ENCODE measurements around the gene RPS21.

RPS21 gene

DNA sequence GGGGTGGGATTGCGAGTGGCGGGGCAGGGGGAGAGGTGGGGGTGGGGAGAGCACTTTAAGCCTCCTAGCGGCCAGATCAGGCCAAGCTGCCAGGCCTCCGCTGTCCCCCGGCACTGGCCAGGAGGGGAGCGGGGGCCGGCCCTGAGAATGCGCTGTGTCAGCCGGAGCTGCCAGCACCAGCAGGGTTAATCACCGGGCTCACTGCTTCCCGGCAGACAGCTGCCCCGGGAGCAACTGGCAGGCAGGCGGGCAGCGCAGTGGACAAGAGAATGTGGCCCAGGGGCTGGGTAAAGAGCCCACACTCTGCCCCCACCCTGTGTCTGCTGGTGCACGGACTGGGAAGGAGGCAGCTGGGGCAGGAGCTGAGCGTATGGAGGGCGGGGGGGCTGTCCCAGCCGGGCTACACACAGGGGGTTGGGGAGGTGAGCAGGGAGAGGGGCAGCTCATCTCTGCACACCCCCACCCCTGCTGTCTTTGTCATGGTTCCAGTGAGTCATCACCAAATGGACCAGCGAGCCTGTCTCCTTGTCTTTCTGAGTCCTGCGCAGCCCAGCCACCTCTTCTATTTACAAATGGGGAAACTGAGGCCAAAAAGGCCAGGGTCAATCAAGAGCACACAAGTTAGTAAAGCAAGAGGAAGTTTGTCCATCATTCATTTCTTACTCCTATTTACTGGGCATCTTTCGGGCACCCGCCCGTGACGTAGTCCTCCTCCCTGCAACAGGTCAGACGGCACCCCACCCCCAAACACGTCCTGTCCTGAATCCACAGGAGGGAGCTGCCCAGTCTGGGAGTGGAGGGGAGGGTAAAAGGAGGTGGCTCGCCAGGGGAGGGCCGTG lies 17.7 kb upstream of the RPS21 start:
- no peaks in the 10 kb centered on the region for H3K36me3 ChIP-seq (ENCODE audit: control insufficient read depth, insufficient read depth, low read length)
- H3K4me3 ChIP-seq (replicated peaks; ENCODE audit: low read depth, low read length), result no peak overlapping the region
- TF ChIP-seq, protein P1, sequence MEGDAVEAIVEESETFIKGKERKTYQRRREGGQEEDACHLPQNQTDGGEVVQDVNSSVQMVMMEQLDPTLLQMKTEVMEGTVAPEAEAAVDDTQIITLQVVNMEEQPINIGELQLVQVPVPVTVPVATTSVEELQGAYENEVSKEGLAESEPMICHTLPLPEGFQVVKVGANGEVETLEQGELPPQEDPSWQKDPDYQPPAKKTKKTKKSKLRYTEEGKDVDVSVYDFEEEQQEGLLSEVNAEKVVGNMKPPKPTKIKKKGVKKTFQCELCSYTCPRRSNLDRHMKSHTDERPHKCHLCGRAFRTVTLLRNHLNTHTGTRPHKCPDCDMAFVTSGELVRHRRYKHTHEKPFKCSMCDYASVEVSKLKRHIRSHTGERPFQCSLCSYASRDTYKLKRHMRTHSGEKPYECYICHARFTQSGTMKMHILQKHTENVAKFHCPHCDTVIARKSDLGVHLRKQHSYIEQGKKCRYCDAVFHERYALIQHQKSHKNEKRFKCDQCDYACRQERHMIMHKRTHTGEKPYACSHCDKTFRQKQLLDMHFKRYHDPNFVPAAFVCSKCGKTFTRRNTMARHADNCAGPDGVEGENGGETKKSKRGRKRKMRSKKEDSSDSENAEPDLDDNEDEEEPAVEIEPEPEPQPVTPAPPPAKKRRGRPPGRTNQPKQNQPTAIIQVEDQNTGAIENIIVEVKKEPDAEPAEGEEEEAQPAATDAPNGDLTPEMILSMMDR (IDR thresholded peaks at IDR 0.05; ENCODE audit: insufficient read depth, low read length, poor library complexity, severe bottlenecking), result no peak
- no peak for DNase-seq (ENCODE audit: extremely low read depth, insufficient read length)
- peaks cover 1% of the 10 kb centered on the region for H3K27me3 ChIP-seq (replicated peaks; ENCODE audit: control insufficient read depth, insufficient read depth, low read length)

GRCh38 chr20:62369815-62370114 lies 17.1 kb upstream of the RPS21 start:
- Histone ChIP-seq H3K36me3 (ENCODE audit: control insufficient read depth, insufficient read depth, low read length) (no peaks in the 10 kb centered on the region), H3K4me3 (replicated peaks; ENCODE audit: low read depth, low read length) (no peak overlapping the region), H3K27me3 (replicated peaks; ENCODE audit: control insufficient read depth, insufficient read depth, low read length) (peaks cover 1% of the 10 kb centered on the region)
- TF ChIP-seq, protein P1 (IDR thresholded peaks at IDR 0.05; ENCODE audit: insufficient read depth, low read length, poor library complexity, severe bottlenecking), result no peak
- DNase-seq (ENCODE audit: extremely low read depth, insufficient read length), result no peak

- DNase-seq (ENCODE audit: extremely low read depth, insufficient read length), result no peak
- Histone ChIP-seq H3K27me3 (replicated peaks; ENCODE audit: control insufficient read depth, insufficient read depth, low read length) (peaks cover 1% of the 10 kb centered on the region), H3K36me3 (ENCODE audit: control insufficient read depth, insufficient read depth, low read length) (no peaks in the 10 kb centered on the region), H3K4me3 (replicated peaks; ENCODE audit: low read depth, low read length) (no peak overlapping the region)
- TF ChIP-seq, protein P1 (IDR thresholded peaks at IDR 0.05; ENCODE audit: insufficient read depth, low read length, poor library complexity, severe bottlenecking), result no peak
These were observed 16.6 kb upstream of the RPS21 start for GRCh38 chr20:62370115-62370806.

GRCh38 chr20:62370807-62371587 lies 15.9 kb upstream of the RPS21 start:
- H3K27me3 ChIP-seq (replicated peaks; ENCODE audit: control insufficient read depth, insufficient read depth, low read length), result peaks cover 1% of the 10 kb centered on the region

DNA sequence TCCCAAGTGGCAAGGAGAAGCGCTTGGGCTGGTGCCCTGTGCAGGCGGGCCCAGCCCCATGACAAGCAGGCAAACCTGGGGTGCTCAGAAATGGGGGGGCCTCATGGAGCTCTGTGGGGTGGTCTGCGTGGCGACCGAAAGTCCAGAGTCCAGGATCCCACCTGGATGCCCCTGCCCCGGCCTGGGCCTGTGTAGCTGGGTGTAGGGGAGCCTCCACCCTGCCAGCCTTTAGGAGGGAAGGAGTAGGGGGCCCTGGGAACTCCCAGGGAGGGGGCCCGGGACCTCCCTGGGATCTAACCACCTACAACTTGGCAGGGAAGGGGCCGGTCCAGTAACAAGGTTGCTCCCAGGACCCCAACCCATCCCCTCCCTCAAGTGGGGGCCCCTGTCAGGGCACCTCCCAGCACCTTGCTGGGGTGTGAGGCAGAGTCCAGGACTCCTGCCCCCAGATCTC lies 15.3 kb upstream of the RPS21 start:
- peaks cover 1% of the 10 kb centered on the region for H3K27me3 ChIP-seq (replicated peaks; ENCODE audit: control insufficient read depth, insufficient read depth, low read length)
- DNase-seq (ENCODE audit: extremely low read depth, insufficient read length), result no peak
- H3K36me3 ChIP-seq (ENCODE audit: control insufficient read depth, insufficient read depth, low read length), result no peaks in the 10 kb centered on the region
- H3K4me3 ChIP-seq (replicated peaks; ENCODE audit: low read depth, low read length), result no peak overlapping the region
- TF ChIP-seq, protein P1 (IDR thresholded peaks at IDR 0.05; ENCODE audit: insufficient read depth, low read length, poor library complexity, severe bottlenecking), result no peak

More at GRCh38 chr20:62370807-62371587, 15.9 kb upstream of the RPS21 start:
- H3K36me3 ChIP-seq (ENCODE audit: control insufficient read depth, insufficient read depth, low read length), result no peaks in the 10 kb centered on the region
- DNase-seq (ENCODE audit: extremely low read depth, insufficient read length), result no peak
- TF ChIP-seq, protein P1 (IDR thresholded peaks at IDR 0.05; ENCODE audit: insufficient read depth, low read length, poor library complexity, severe bottlenecking), result no peak
- H3K4me3 ChIP-seq (replicated peaks; ENCODE audit: low read depth, low read length), result no peak overlapping the region

All from GM06990 (cell line).